ENCODE results near the gene EML6.

The EML6 gene

DNA sequence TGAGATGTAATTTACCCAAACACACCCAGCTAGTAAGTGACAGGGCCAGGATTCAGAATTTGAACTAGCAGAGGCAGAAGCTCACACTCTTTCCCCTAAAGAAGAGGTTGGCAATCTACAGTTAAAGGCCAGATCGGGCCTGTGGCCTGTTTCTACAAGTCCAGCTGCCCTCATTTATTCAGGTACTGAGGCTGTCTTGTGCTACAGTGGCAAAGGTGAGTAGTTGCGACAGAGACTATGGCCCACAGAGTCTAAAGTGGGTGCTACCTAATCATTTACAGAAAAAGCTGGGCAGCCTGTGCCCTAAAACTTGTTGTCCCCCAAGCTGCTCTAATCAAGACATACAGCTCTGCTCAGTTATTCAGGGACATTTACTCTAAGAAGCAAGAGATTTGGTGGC is 240.0 kb downstream of the EML6 start:
- Mint-ChIP-seq H3K4me1 (peaks cover 13 to 24% of the 10 kb centered on the region in 2 donors), H3K36me3 (peaks cover 16 to 31% of the 10 kb centered on the region in 2 donors), H3K4me3 (no peak overlapping the region), H3K27me3 (no peaks in the 10 kb centered on the region), H3K9me3 (peaks cover 4 to 6% of the 10 kb centered on the region in 2 donors), H3K27ac (no peak overlapping the region)
- no peak for DNase-seq
- no peak for ATAC-seq (replicated peaks)

DNA sequence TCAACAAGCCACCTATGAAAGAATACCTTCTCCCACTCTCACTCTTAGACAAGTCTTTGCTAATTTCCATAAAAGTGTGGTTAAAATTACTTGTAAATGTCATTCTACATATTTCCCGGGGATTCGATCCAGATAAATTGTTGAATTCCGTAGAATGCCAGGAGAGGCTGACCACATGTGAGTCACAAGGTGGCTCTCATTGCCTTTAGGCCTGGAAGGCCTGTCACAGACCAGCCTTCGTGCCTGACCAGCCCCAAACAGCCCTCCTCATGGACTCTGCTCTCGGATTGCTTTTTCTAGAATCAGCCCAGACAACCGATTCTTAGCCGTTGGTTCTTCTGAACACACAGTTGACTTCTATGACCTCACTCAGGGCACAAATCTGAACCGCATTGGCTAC is 240.8 kb downstream of the EML6 start:
- no peaks in the 10 kb centered on the region for H3K27me3 Mint-ChIP-seq
- DNase-seq (no peak), ATAC-seq (replicated peaks) (no peak)
- no peak overlapping the region for H3K4me3 Mint-ChIP-seq
- peaks cover 10 to 18% of the 10 kb centered on the region in 2 donors for H3K4me1 Mint-ChIP-seq
- peaks cover 4 to 6% of the 10 kb centered on the region in 2 donors for H3K9me3 Mint-ChIP-seq
- H3K36me3 Mint-ChIP-seq, result peaks cover 20 to 36% of the 10 kb centered on the region in 2 donors
- H3K27ac Mint-ChIP-seq, result no peak overlapping the region

DNA sequence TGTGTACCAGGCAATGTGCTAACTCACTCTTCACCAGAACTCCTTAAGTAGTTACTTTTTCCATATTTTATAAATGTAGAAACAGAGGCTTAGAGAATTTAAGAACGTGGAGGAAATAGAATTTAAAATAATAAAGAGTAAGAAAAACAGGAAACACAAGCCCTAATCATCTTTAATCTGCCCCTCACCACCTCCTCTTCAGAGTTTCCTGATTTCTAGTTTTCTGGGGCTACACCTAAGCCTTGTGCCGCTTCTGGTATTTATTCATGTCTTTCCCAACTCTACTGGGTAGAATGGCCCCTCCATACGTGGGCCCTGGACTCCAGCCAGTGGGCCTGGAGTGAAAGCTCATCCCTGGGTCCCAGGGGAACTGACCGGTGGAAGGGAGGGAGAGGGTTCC is 241.4 kb downstream of the EML6 start:
- Mint-ChIP-seq H3K27me3 (no peaks in the 10 kb centered on the region), H3K9me3 (peaks cover 4 to 6% of the 10 kb centered on the region in 2 donors), H3K4me1 (peaks cover 10 to 18% of the 10 kb centered on the region in 2 donors), H3K4me3 (no peak overlapping the region), H3K36me3 (peaks cover 23 to 36% of the 10 kb centered on the region in 2 donors), H3K27ac (no peak overlapping the region)
- DNase-seq, result no peak
- no peak for ATAC-seq (replicated peaks)

DNA sequence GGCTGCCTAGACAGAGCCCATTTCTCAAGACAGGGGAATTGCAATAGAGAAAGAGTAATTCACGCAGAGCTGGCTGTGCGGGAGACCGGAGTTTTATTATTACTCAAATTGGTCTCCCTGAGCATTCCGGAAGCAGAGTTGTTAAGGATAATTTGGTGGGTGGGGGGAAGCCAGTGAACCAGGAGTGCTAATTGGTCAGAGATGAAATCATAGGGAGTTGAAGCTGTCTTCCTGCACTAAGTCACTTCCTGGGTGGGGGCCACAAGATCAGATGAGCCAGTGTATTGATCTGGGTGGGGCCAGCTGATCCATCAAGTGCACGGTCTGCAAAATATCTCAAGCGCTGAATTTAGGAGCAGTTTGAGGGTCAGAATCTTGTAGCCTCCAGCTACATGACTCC is 242.0 kb downstream of the EML6 start:
- peaks cover 10 to 18% of the 10 kb centered on the region in 2 donors for H3K4me1 Mint-ChIP-seq
- H3K27me3 Mint-ChIP-seq, result no peaks in the 10 kb centered on the region
- ATAC-seq (replicated peaks) (no peak), DNase-seq (no peak)
- peaks cover 23 to 40% of the 10 kb centered on the region in 2 donors for H3K36me3 Mint-ChIP-seq
- H3K27ac Mint-ChIP-seq, result no peak overlapping the region
- H3K4me3 Mint-ChIP-seq, result no peak overlapping the region
- peaks cover 4 to 6% of the 10 kb centered on the region in 2 donors for H3K9me3 Mint-ChIP-seq

DNA sequence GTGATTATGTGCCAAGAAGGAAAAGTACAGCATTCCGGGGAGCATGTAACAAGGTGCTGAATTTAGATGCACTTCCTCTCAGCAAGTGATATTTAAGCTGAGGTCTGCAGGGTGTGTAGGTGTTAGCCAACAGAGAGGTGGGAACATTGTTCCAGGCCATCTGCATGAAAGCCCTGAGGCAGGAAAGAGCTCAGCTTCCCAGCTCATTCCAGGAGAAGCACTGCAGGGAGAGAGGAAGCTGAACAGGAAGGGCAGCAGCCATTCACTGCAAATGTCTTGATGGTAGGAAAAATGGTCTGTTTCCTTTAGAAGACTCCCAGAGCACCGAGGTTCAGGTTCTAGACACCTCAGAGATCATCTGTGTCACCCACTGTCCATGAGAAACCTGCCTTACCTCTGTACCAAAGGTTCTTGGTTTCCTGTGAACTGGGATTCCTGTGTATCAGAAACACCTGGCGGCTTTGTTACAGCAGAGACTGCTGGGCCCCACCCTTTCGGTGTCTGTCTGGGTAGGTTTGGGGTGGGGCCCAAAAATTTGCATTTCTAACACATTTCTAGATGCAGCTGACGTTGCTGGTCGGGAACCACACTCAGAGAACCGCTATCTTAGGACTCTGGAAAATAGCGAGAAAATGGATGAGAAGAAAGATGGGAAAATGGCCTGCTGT is 242.8 kb downstream of the EML6 start:
- no peak for ATAC-seq (replicated peaks)
- Mint-ChIP-seq H3K4me1 (peaks cover 8 to 18% of the 10 kb centered on the region in 2 donors), H3K36me3 (peaks cover 19 to 39% of the 10 kb centered on the region in 2 donors), H3K9me3 (peaks cover 4% of the 10 kb centered on the region in 2 donors), H3K27ac (peak overlapping the region; percentile 57), H3K27me3 (no peaks in the 10 kb centered on the region), H3K4me3 (no peak overlapping the region)
- no peak for DNase-seq

DNA sequence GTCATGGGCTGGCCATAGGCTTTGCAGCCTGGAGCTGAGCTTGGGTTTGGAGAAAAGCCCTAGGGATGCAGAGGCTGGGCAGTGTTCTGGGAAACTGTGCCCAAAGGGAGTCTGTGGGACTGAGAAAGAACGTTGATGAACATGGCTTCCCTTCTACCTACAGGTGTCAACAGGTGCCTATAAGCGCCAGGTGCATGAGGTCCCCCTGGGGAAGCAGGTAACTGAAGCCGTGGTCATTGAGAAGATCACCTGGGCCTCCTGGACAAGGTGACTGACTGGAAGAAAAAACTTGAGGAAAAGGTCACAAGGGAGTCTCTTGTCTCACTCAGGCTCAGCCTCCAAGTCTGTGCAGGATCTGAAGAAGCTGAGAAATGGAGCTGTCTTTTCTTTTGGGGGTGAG is 243.4 kb downstream of the EML6 start:
- Mint-ChIP-seq H3K36me3 (peaks cover 18 to 36% of the 10 kb centered on the region in 2 donors), H3K27me3 (no peaks in the 10 kb centered on the region), H3K4me1 (peaks cover 8 to 18% of the 10 kb centered on the region in 2 donors), H3K4me3 (no peak overlapping the region), H3K27ac (no peak overlapping the region), H3K9me3 (peaks cover 3 to 4% of the 10 kb centered on the region in 2 donors)
- ATAC-seq (replicated peaks), result no peak
- DNase-seq, result no peak

DNA sequence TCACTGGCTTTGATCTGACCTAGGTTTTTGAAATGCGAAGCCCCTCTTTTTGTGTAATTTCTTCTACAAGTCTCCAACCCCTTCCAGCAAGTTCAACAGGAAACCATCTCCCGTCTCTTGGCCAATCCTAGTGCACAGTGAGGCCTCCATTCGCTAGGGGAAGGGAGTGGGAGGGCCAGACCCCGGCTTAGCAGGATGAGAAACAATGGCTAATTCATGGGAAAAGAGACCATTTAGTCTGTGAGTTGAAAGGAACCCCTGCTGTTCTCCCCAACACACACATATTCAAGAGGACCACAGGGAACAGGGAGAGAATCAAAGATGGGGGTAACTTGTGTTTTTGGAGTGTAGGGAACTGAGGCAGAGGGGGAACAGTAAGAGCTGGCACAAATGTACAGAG is 243.8 kb downstream of the EML6 start:
- DNase-seq, result no peak
- peaks cover 8 to 18% of the 10 kb centered on the region in 2 donors for H3K4me1 Mint-ChIP-seq
- no peak overlapping the region for H3K27ac Mint-ChIP-seq
- ATAC-seq (replicated peaks), result no peak
- peaks cover 3 to 4% of the 10 kb centered on the region in 2 donors for H3K9me3 Mint-ChIP-seq
- no peak overlapping the region for H3K4me3 Mint-ChIP-seq
- peaks cover 18 to 36% of the 10 kb centered on the region in 2 donors for H3K36me3 Mint-ChIP-seq
- H3K27me3 Mint-ChIP-seq, result no peaks in the 10 kb centered on the region

DNA sequence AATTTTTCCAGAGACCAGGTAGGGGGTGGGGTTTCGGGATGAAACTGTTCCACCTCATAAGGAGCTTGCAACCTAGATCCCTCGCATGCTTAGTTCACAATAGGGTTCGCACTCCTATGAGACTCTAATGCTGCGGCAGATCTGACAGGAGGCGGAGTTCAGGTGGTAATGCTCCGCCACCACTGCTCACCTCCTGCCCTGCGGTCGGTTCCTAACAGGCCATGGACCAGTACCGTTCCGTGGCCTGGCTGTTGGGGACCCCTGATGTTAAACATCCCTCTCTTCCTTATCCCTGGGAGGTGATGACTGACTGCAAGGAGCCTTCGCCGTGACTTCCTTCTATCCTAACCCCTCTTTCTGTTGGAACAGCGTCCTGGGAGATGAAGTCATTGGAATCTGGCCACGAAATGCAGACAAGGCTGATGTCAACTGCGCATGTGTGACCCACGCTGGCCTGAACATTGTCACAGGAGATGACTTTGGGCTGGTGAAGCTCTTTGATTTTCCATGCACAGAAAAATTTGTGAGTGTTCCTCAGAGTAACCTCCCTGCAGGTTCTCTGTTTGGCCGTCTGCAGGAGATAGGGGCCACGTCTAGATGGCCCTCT is 244.4 kb downstream of the EML6 start:
- ATAC-seq (replicated peaks), result no peak
- peaks cover 8 to 18% of the 10 kb centered on the region in 2 donors for H3K4me1 Mint-ChIP-seq
- H3K27ac Mint-ChIP-seq, result no peak overlapping the region
- peaks cover 18 to 39% of the 10 kb centered on the region in 2 donors for H3K36me3 Mint-ChIP-seq
- no peak for DNase-seq
- no peak overlapping the region for H3K4me3 Mint-ChIP-seq
- H3K27me3 Mint-ChIP-seq, result no peaks in the 10 kb centered on the region
- peaks cover 3 to 4% of the 10 kb centered on the region in 2 donors for H3K9me3 Mint-ChIP-seq

DNA sequence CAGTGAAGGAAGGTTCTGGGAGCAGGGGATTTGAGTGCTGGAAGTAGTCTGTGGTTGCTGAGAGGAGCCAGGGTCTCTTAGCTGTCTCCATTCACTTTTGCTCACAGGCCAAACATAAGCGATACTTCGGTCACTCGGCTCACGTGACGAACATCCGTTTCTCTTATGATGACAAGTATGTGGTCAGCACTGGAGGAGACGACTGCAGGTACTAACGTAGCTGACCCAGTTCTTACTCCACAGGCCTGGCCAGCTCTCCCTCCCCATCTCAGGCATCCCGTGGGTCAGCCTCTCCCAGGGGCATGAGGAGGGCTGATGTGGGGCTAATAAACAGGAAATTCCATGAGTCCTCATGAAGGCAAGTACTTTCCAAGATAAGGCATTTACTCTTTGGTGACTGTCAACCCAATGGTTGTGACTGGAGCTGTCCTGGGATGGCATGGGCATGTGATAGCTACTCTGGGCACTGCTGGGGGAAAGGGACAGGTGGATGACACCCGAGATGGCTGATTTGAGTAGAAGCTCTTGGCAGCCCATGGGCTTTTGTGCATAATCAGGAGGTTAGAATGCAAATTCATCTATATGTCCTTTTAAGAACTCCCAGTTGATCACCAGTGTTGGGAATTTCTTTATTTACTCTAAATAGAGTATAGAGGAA is 245.2 kb downstream of the EML6 start:
- no peak overlapping the region for H3K4me3 Mint-ChIP-seq
- H3K27me3 Mint-ChIP-seq, result no peaks in the 10 kb centered on the region
- peaks cover 22 to 42% of the 10 kb centered on the region in 2 donors for H3K36me3 Mint-ChIP-seq
- ATAC-seq (replicated peaks), result no peak
- H3K4me1 Mint-ChIP-seq, result peaks cover 8 to 18% of the 10 kb centered on the region in 2 donors
- peaks cover 3 to 4% of the 10 kb centered on the region in 2 donors for H3K9me3 Mint-ChIP-seq
- no peak overlapping the region for H3K27ac Mint-ChIP-seq
- DNase-seq, result no peak

DNA sequence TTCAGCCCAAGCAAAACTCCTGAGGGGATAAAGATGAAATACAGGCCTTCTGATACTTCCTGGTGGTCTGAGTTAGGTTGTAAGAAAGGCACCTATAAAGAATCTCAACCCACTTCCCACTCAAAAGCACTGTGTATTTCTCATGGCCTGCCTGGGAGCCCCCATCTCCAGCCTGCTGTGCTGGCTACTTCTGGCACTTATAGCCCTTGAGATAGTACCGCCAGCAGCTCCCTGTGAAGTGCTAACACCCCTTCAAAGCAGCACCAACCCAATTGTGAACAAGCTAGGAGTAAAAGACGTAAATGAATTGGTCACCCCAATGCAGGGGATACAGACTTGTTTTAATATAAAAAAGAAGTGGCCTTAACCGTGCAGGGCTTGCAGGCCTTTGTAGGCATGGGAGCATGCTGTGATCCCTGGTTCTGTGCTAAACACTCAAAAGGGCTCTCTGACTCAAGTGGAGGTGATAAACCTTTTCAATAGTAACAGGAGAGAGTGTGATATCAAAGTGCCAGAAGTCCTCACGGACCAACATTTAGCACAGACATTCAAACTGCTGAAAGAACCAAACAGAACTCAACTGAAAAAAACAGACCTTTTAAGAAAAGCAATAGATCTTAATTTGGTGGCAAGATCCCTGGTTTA is 246.0 kb downstream of the EML6 start:
- H3K27ac Mint-ChIP-seq, result peak overlapping the region; percentile 20

DNA sequence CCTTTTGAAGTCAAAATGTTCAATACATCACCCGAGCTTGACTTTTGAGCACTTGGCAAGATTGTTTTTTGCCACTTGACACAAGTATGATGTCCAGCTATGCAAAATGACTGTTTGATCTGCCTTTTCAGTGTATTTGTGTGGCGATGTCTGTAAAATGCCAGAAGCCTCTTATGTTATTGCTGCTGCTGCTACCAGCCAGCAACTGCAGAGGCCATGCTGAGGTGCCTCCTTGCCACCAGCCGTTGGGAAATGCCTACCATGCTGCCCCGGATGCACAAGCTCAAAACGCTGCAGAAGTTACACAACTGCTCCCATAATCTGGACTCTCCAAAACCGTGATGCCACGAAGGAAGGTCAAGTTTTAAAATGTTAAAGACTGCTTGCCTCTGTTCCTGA is 246.5 kb downstream of the EML6 start:
- ATAC-seq (replicated peaks) (no peak), DNase-seq (no peak)
- Mint-ChIP-seq H3K4me3 (no peak overlapping the region), H3K4me1 (peaks cover 8 to 15% of the 10 kb centered on the region in 2 donors), H3K9me3 (peaks cover 3 to 4% of the 10 kb centered on the region in 2 donors), H3K27me3 (no peaks in the 10 kb centered on the region), H3K27ac (no peak overlapping the region), H3K36me3 (peaks cover 24 to 43% of the 10 kb centered on the region in 2 donors)

More for the DNA sequence above, 246.0 kb downstream of the EML6 start:
- no peak overlapping the region for H3K4me3 Mint-ChIP-seq
- H3K27me3 Mint-ChIP-seq, result no peaks in the 10 kb centered on the region
- DNase-seq (no peak), ATAC-seq (replicated peaks) (no peak)
- H3K9me3 Mint-ChIP-seq, result peaks cover 3 to 4% of the 10 kb centered on the region in 2 donors
- H3K36me3 Mint-ChIP-seq, result peaks cover 22 to 42% of the 10 kb centered on the region in 2 donors
- peaks cover 8 to 18% of the 10 kb centered on the region in 2 donors for H3K4me1 Mint-ChIP-seq

DNA sequence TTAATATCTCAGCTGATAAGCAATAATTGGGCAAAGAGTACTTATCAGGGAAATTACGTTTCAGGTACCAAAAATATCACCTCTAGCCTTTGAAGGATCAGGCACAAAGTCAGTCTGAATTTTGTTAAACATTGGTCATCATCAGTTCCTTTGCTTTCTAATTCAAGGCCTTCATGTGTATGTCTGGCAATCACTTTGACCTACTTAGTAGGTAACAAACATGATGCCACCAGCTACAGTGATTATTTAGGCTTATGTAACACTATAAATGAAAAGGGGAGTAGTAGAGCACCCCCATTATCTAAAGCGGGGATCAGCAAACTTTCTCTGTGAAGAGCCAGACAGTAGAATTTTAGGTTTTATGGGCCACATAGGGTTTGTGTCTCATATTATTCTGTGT is 251.7 kb downstream of the EML6 start:
- Mint-ChIP-seq H3K27ac (no peak overlapping the region), H3K9me3 (no peaks in the 10 kb centered on the region), H3K36me3 (peaks cover 14 to 37% of the 10 kb centered on the region in 2 donors), H3K27me3 (no peaks in the 10 kb centered on the region), H3K4me1 (peaks cover 14 to 23% of the 10 kb centered on the region in 2 donors), H3K4me3 (no peak overlapping the region)
- DNase-seq, result no peak
- ATAC-seq (replicated peaks), result no peak

DNA sequence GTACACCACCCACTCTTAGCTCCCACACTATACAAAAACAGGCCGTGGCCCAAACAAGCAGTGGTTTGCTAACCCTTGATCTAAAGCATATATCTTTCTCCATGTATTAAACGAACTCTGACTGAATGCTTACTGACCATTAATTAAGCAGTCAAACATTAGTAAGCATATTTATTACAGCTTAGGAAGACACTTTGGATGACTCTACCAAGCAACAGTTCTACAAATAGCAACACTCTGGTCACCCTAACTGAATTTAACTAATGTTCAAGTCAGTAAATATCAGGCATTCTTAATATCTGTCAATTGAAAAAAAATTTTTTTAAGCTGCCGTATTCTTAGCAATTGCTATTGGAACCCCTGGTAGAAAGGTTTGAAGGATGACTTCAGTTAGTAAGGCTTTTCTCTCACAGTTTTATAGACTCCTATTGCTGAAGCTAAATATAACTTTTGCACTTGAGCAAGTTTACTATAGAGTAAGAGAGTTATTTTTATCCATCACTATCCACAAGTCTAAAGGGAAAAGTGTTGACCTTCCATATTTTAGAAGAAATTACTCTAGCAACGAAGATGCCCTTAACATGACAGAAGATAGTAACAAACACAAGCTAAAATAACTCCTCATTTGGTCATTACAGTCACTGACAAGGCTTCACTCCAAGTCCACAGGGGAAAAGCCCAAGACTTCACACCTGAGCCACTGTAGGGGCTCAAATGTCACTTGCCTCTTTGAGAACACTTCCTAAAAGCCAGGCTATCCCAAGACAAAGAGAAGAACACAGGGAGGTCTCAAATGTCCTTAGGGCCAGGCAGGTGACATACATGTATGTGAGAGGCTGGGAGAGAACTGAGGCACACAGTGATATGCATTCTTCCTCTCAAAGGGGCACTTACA is 252.4 kb downstream of the EML6 start:
- peaks cover 17 to 29% of the 10 kb centered on the region in 2 donors for H3K4me1 Mint-ChIP-seq
- H3K36me3 Mint-ChIP-seq, result peaks cover 17 to 40% of the 10 kb centered on the region in 2 donors
- H3K4me3 Mint-ChIP-seq, result no peak overlapping the region
- no peaks in the 10 kb centered on the region for H3K27me3 Mint-ChIP-seq
- H3K27ac Mint-ChIP-seq, result peak overlapping the region; percentile 65
- H3K9me3 Mint-ChIP-seq, result no peaks in the 10 kb centered on the region
- DNase-seq (no peak), ATAC-seq (replicated peaks) (no peak)

All from stimulated activated naive B cell treated with anti-CD40 and anti-IgM and Interleukin-4, amounts not matched to agents 10 μg/mL and 1 μg/mL and 100 μg/mL, for 72 hours (primary cell).